Measurements from ENCODE around the gene ZNF709.

- TF ChIP-seq CTCF (IDR thresholded peaks at IDR 0.05) (no peak), POLR2A (IDR thresholded peaks at IDR 0.05) (no peak)
Measured at GRCh38 chr19:12478234-12478941, 6.2 kb downstream of the ZNF709 start.

Measured in ovary (tissue), 3 donors.